T-helper 9 cell (primary cell): ENCODE data around the gene AHDC1.

Source experiments
- DNase-seq: peaks from one replicate; pipeline ENCODE4 v3.0.0-alpha.2; 2020

AHDC1 gene

GRCh38 chr1:27612718-27613117 lies 8.8 kb upstream of the AHDC1 start:
- DNase-seq = no peak

GRCh38 chr1:27611450-27611849 lies 7.5 kb upstream of the AHDC1 start:
- DNase-seq = no peak

GRCh38 chr1:27609618-27610240 lies 5.8 kb upstream of the AHDC1 start:
- no peak for DNase-seq

GRCh38 chr1:27609210-27609555 lies 5.2 kb upstream of the AHDC1 start:
- DNase-seq = no peak

GRCh38 chr1:27607239-27607804 lies 3.4 kb upstream of the AHDC1 start:
- DNase-seq = no peak

GRCh38 chr1:27606708-27607238 lies 2.8 kb upstream of the AHDC1 start:
- DNase-seq = no peak

GRCh38 chr1:27605796-27606707 lies 2.1 kb upstream of the AHDC1 start:
- DNase-seq = peak; percentile 52

GRCh38 chr1:27605300-27605766 lies 1.4 kb upstream of the AHDC1 start:
- DNase-seq = no peak

- no peak for DNase-seq
Measured at GRCh38 chr1:27604579-27605299, 795 bp upstream of the AHDC1 start.

GRCh38 chr1:27603309-27603680 lies 649 bp downstream of the AHDC1 start:
- peak; percentile 23 for DNase-seq

- DNase-seq = peak; percentile 42
Measured at GRCh38 chr1:27602462-27603308, 1.3 kb downstream of the AHDC1 start.

- no peak for DNase-seq
Measured at GRCh38 chr1:27601771-27602461, 2.0 kb downstream of the AHDC1 start.

- DNase-seq = no peak
Measured at GRCh38 chr1:27601321-27601770, 2.6 kb downstream of the AHDC1 start.

GRCh38 chr1:27600498-27601175 lies 3.3 kb downstream of the AHDC1 start:
- no peak for DNase-seq

GRCh38 chr1:27599605-27600497 lies 4.1 kb downstream of the AHDC1 start:
- no peak for DNase-seq

GRCh38 chr1:27598902-27599528 lies 4.9 kb downstream of the AHDC1 start:
- DNase-seq = no peak

- no peak for DNase-seq
Measured at GRCh38 chr1:27598295-27598687, 5.7 kb downstream of the AHDC1 start.

- no peak for DNase-seq
Measured at GRCh38 chr1:27597516-27598294, 6.2 kb downstream of the AHDC1 start.
